HG03469 (cell line): ENCODE data around the gene SMAD2.
"Not testable (repeated sequence)": the region's sequence is repeated elsewhere in the genome, so short reads cannot be mapped to it uniquely, and the experiment has no call there.

ENCODE experiments used
- ATAC-seq: cut with Tn5 transposase; IDR thresholded peaks from one replicate; pipeline ENCODE4 v1.9.1; 2021; ENCODE audit warnings: mild to moderate bottlenecking, moderate library complexity, moderate number of reproducible peaks; ENCODE audit not compliant: unreplicated experiment

The SMAD2 gene

GRCh38 chr18:47930199-47930930 is at the start of gene SMAD2:
Gene SMAD2, minus strand, starts transcription at chr18:47930659. Its CDS starts 33,903 bp downstream, at chr18:47896756.
- peak; percentile 49 for ATAC-seq

- ATAC-seq = no peak
Measured at GRCh38 chr18:47979611-47980200, 49.2 kb upstream of the SMAD2 start.

GRCh38 chr18:47978603-47979002 is 48.1 kb upstream of the SMAD2 start:
- ATAC-seq = no peak

- no peak for ATAC-seq
Measured at GRCh38 chr18:47978141-47978540, 47.7 kb upstream of the SMAD2 start.

GRCh38 chr18:47975701-47976100 is 45.2 kb upstream of the SMAD2 start:
- ATAC-seq = no peak

- ATAC-seq = no peak
Measured at GRCh38 chr18:47975105-47975504, 44.6 kb upstream of the SMAD2 start.

GRCh38 chr18:47970664-47971531 is 40.4 kb upstream of the SMAD2 start:
- no peak for ATAC-seq

GRCh38 chr18:47969816-47970215 is 39.4 kb upstream of the SMAD2 start:
- ATAC-seq = no peak

- no peak for ATAC-seq
Measured at GRCh38 chr18:47968721-47969120, 38.3 kb upstream of the SMAD2 start.

GRCh38 chr18:47968006-47968676 is 37.7 kb upstream of the SMAD2 start:
- ATAC-seq = no peak

GRCh38 chr18:47964053-47964452 is 33.6 kb upstream of the SMAD2 start:
- no peak for ATAC-seq

GRCh38 chr18:47961003-47961402 is 30.5 kb upstream of the SMAD2 start:
- ATAC-seq = not testable (repeated sequence)

- peak; percentile 58 for ATAC-seq
Measured at GRCh38 chr18:47953471-47953931, 23.0 kb upstream of the SMAD2 start.

- no peak for ATAC-seq
Measured at GRCh38 chr18:47950511-47950910, 20.1 kb upstream of the SMAD2 start.

GRCh38 chr18:47949202-47949601 is 18.7 kb upstream of the SMAD2 start:
- ATAC-seq = no peak

- ATAC-seq = no peak
Measured at GRCh38 chr18:47946889-47947288, 16.4 kb upstream of the SMAD2 start.

GRCh38 chr18:47944972-47945852 is 14.8 kb upstream of the SMAD2 start:
- no peak for ATAC-seq

- ATAC-seq = no peak
Measured at GRCh38 chr18:47936952-47937351, 6.5 kb upstream of the SMAD2 start.

GRCh38 chr18:47935321-47936055 is 5.0 kb upstream of the SMAD2 start:
- ATAC-seq = no peak
